ENCODE data around the gene SLC22A13.

GRCh38 chr3:38264779-38265178 lies 833 bp upstream of the SLC22A13 start:
- TF ChIP-seq CTCF (IDR thresholded peaks at IDR 0.05; ENCODE audit: low read length) (no peak), EZH2 (IDR thresholded peaks at IDR 0.05; ENCODE audit: borderline replicate concordance, low read length) (no peak)

Measured in OCI-LY1 (cell line).